SK-N-SH (cell line): ENCODE results near the gene SVIL. TPM values are rescaled to one million over a fixed set of nuclear protein-coding genes. Genes with fewer than 3 reads are reported as not detected.

Experiments used
- CTCF ChIA-PET: fragments of 300-600, 350-600 bp; formaldehyde crosslinking; extraction: SDS; loops from one replicate; lab custom pipeline; 2021; lab: Yijun Ruan, JAX
- POLR2A ChIA-PET: fragments of 350-600 bp; sonication (Branson Sonifier 250); formaldehyde crosslinking; extraction: SDS; loops from one replicate; lab custom pipeline; 2020; ENCODE audit warnings: antibody characterized with exemption, inconsistent platforms; lab: Yijun Ruan, JAX
- DNase-seq: peaks from one replicate; pipeline ENCODE4 v3.0.0; 2012
- H2AFZ ChIP-seq: fragments of 200-600 bp; sonication (generic); 2 replicates; pipeline ENCODE4 v1.8.1; 2016; ENCODE audit warnings: antibody characterized with exemption, mild to moderate bottlenecking, low read depth
- H3F3A ChIP-seq: fragments of 200-600 bp; sonication (generic); replicated peaks from 2 replicates; pipeline ENCODE3; 2016; ENCODE audit warnings: antibody characterized with exemption, mild to moderate bottlenecking; ENCODE audit not compliant: insufficient read depth
- H3K27ac ChIP-seq, 2 experiments: fragments of 200-500 bp in 1 of 2; fragments of 200-600 bp in 1 of 2; sonication (Bioruptor generic) in 1 of 2; sonication (generic), shearing (Covaris generic) in 1 of 2; 2 replicates each; pipeline versions ENCODE4 v1.5.1 to v1.6.1; 2014 to 2016; ENCODE audit warnings: low read depth in 2 of 2, inconsistent platforms in 1 of 2, low read length in 1 of 2, mild to moderate bottlenecking in 1 of 2, mixed read lengths in 1 of 2
- H3K27me3 ChIP-seq: fragments of 200-600 bp; sonication (generic), shearing (Covaris generic); 2 replicates; pipeline ENCODE4 v1.6.1; 2016; ENCODE audit warnings: mixed run types; ENCODE audit not compliant: insufficient read depth
- H3K36me3 ChIP-seq, 2 experiments: fragments of 200-500 bp in 1 of 2; fragments of 200-600 bp in 1 of 2; sonication (Bioruptor generic) in 1 of 2; sonication (generic) in 1 of 2; replicated peaks in 1 of 2; 2 replicates each; pipeline versions ENCODE3 to v1.5.1; 2014 to 2016; ENCODE audit warnings: low read length in 1 of 2, mild to moderate bottlenecking in 1 of 2; ENCODE audit not compliant: insufficient read depth in 2 of 2, control insufficient read depth in 1 of 2
- H3K4me1 ChIP-seq, 2 experiments: fragments of 200-500 bp in 1 of 2; fragments of 200-600 bp in 1 of 2; sonication (Bioruptor generic) in 1 of 2; sonication (generic), shearing (Covaris generic) in 1 of 2; 2 replicates each; pipeline versions ENCODE4 v1.5.1 to v1.6.1; 2014 to 2016; ENCODE audit warnings: low read depth in 1 of 2, low read length in 1 of 2, mixed run types in 1 of 2; ENCODE audit not compliant: insufficient read depth in 2 of 2, control insufficient read depth in 1 of 2
- H3K4me2 ChIP-seq: fragments of 200-600 bp; sonication (generic), shearing (Covaris generic); 2 replicates; pipeline ENCODE4 v1.6.1; 2017; ENCODE audit warnings: mixed run types
- H3K4me3 ChIP-seq, 2 experiments: fragments of 200-500 bp in 1 of 2; fragments of 200-600 bp in 1 of 2; sonication (Bioruptor generic) in 1 of 2; sonication (generic), shearing (Covaris generic) in 1 of 2; 2 replicates each; pipeline versions ENCODE4 v1.5.1 to v1.8.1; 2014 to 2016; ENCODE audit warnings: low read depth in 2 of 2, inconsistent platforms in 1 of 2, low read length in 1 of 2, mild to moderate bottlenecking in 1 of 2, mixed read lengths in 1 of 2, moderate library complexity in 1 of 2
- H3K79me2 ChIP-seq: fragments of 200-600 bp; sonication (generic); 2 replicates; pipeline ENCODE4 v1.8.1; 2017; ENCODE audit warnings: mild to moderate bottlenecking; ENCODE audit not compliant: insufficient read depth
- H3K9ac ChIP-seq: fragments of 200-600 bp; sonication (generic); 2 replicates; pipeline ENCODE4 v1.6.1; 2017; ENCODE audit warnings: mixed run types
- H3K9me2 ChIP-seq: fragments of 200-600 bp; sonication (generic); 2 replicates; pipeline ENCODE4 v1.6.1; 2017; ENCODE audit warnings: mixed run types
- H3K9me3 ChIP-seq: fragments of 200-600 bp; sonication (generic); 2 replicates; pipeline ENCODE4 v1.6.1; 2017; ENCODE audit warnings: mixed run types, mild to moderate bottlenecking, moderate library complexity
- H4K20me1 ChIP-seq: fragments of 200-600 bp; sonication (generic); 2 replicates; pipeline ENCODE4 v1.6.1; 2017; ENCODE audit warnings: mild to moderate bottlenecking, mixed run types; ENCODE audit not compliant: insufficient read depth
- CHD2 ChIP-seq: fragments of 150-350 bp; IDR thresholded peaks from 2 replicates; pipeline ENCODE4 v1.6.1; 2018; ENCODE audit warnings: low read length; ENCODE audit not compliant: partially characterized antibody
- ELF1 ChIP-seq: IDR thresholded peaks from 2 replicates; pipeline ENCODE4 v1.4.0; 2012
- EP300 ChIP-seq, 2 experiments: IDR thresholded peaks; 2 replicates each; pipeline versions ENCODE4 v1.4.0 to v1.6.1; 2012; ENCODE audit warnings: borderline replicate concordance in 1 of 2, low read depth in 1 of 2, low read length in 1 of 2
- EZH2phosphoT487 ChIP-seq: fragments of 200-600 bp; sonication (generic); IDR thresholded peaks from 2 replicates; pipeline ENCODE4 v1.6.1; 2017; ENCODE audit warnings: low read depth, mixed run types, mild to moderate bottlenecking, antibody characterized with exemption, moderate library complexity, borderline replicate concordance
- FOSL2 ChIP-seq: IDR thresholded peaks from 2 replicates; pipeline ENCODE4 v1.4.0; 2012; ENCODE audit warnings: low read depth, mild to moderate bottlenecking, moderate library complexity, borderline replicate concordance
- FOXJ3 ChIP-seq: sonication (generic); formaldehyde crosslinking; IDR thresholded peaks from 2 replicates; pipeline ENCODE4 v1.5.1; 2020; ENCODE audit warnings: mild to moderate bottlenecking, missing genetic modification reagents
- FOXM1 ChIP-seq: IDR thresholded peaks from 2 replicates; pipeline ENCODE4 v1.4.0; 2012; ENCODE audit warnings: low read depth, mild to moderate bottlenecking
- GABPA ChIP-seq: IDR thresholded peaks from 2 replicates; pipeline ENCODE4 v1.4.0; 2012; ENCODE audit warnings: low read depth, mild to moderate bottlenecking
- GATA2 ChIP-seq: sonication (generic); formaldehyde crosslinking; IDR thresholded peaks from 2 replicates; pipeline ENCODE4 v1.5.0; 2020; ENCODE audit warnings: mild to moderate bottlenecking, missing genetic modification reagents
- MAX ChIP-seq: IDR thresholded peaks from 2 replicates; pipeline ENCODE4 v1.4.0; 2012; ENCODE audit warnings: low read depth
- MEF2A ChIP-seq: IDR thresholded peaks from 2 replicates; pipeline ENCODE4 v1.4.0; 2012; ENCODE audit warnings: low read depth, borderline replicate concordance
- PBX3 ChIP-seq: IDR thresholded peaks from 2 replicates; pipeline ENCODE4; 2012
- RAD21 ChIP-seq: IDR thresholded peaks from 2 replicates; pipeline ENCODE4 v1.6.1; 2012; ENCODE audit warnings: mild to moderate bottlenecking, low read length
- RXRA ChIP-seq: IDR thresholded peaks from 2 replicates; pipeline ENCODE4 v1.4.0; 2012; ENCODE audit warnings: low read depth, mild to moderate bottlenecking, borderline replicate concordance
- SMC3 ChIP-seq: IDR thresholded peaks from 2 replicates; pipeline ENCODE4 v1.6.1; 2012; ENCODE audit warnings: low read depth, low read length, improper control_type of control experiment
- TAF1 ChIP-seq: IDR thresholded peaks from 2 replicates; pipeline ENCODE4 v1.6.1; 2012; ENCODE audit warnings: low read depth, mild to moderate bottlenecking, low read length, moderate library complexity, borderline replicate concordance
- TCF12 ChIP-seq: IDR thresholded peaks from 2 replicates; pipeline ENCODE4 v1.4.0; 2012
- TEAD4 ChIP-seq: IDR thresholded peaks from 2 replicates; pipeline ENCODE4 v1.4.0; 2012; ENCODE audit warnings: mild to moderate bottlenecking, borderline replicate concordance; ENCODE audit not compliant: insufficient read depth
- USF2 ChIP-seq: fragments of 150-350 bp; IDR thresholded peaks from 2 replicates; pipeline ENCODE4 v1.6.1; 2017; ENCODE audit warnings: antibody characterized with exemption, low read length, low read depth, borderline replicate concordance
- YY1 ChIP-seq: IDR thresholded peaks from 2 replicates; pipeline ENCODE4 v1.4.0; 2012; ENCODE audit warnings: low read depth, mild to moderate bottlenecking
- WGBS: methylation state at CpG from one replicate; pipeline ENCODE4 v1.1.6; 2017; ENCODE audit warnings: low lambda C conversion rate; 5-methylcytosine and 5-hydroxymethylcytosine counted together
- polyA plus RNA-seq, 3 experiments: library from polyadenylated mRNA; depleted of rRNA; stranded (reverse); fragments of >200 nt; gene quantifications; 2 replicates each; pipeline ENCODE4 v1.2.3, GENCODE V29; 2012

The SVIL gene
- polyA plus RNA-seq, 1 of the 3 experiments (the other 2 are of a cell fraction) = 48.7 TPM

GRCh38 chr10:29649561-29650551 is 15.1 kb upstream of the SVIL start (continued):
- TF ChIP-seq MAX = no peak
- TF ChIP-seq ELF1 = no peak
- TF ChIP-seq TAF1 = no peak
- TF ChIP-seq EZH2phosphoT487 = no peak
- TF ChIP-seq GABPA = no peak
- TF ChIP-seq SMC3 = no peak
- no peak for TF ChIP-seq MEF2A

GRCh38 chr10:29648983-29649268 is 14.2 kb upstream of the SVIL start:
- Histone ChIP-seq H3F3A (peaks cover 57% of the 10 kb centered on the region), H3K27me3 (no peaks in the 10 kb centered on the region), H3K4me1 (peaks cover 20 to 62% of the 10 kb centered on the region in 2 experiments; a peak in 3 of 4 replicates), H4K20me1 (no peaks in the 10 kb centered on the region; the same call in 1 of the 2 replicates), H3K79me2 (peaks cover 53% of the 10 kb centered on the region), H3K9me2 (no peaks in the 10 kb centered on the region), H2AFZ (no peak overlapping the region), H3K4me3 (no peak overlapping the region), H3K36me3 (peaks cover 0 to 36% of the 10 kb centered on the region in 2 experiments), H3K9ac (no peak overlapping the region), H3K27ac (peak overlapping the region; percentile 89 to 97; a peak in 3 of 4 replicates), H3K4me2 (peak overlapping the region; percentile 66; the same call in 1 of the 2 replicates), H3K9me3 (no peaks in the 10 kb centered on the region)
- POLR2A ChIA-PET = no interaction called here
- CTCF ChIA-PET = no interaction called here
- DNase-seq = no peak
- 78% methylated on average over 1 of the region's 1 CpG for WGBS
- TF ChIP-seq USF2 = no peak

- no peaks in the 10 kb centered on the region for H3K9me2 ChIP-seq
- DNase-seq = no peak
- CTCF ChIA-PET = no interaction called here
- H3K36me3 ChIP-seq = peaks cover 0 to 33% of the 10 kb centered on the region in 2 experiments
- peak overlapping the region in 1 of 2 experiments; percentile 43; a peak in 2 of 4 replicates for H3K4me3 ChIP-seq
- 27% methylated on average over 9 of the region's 9 CpGs for WGBS
- no peak overlapping the region for H2AFZ ChIP-seq
- H3K79me2 ChIP-seq = peaks cover 58% of the 10 kb centered on the region
- POLR2A ChIA-PET = no interaction called here
- H3K4me2 ChIP-seq = peak overlapping the region; percentile 66
- no peaks in the 10 kb centered on the region for H3K27me3 ChIP-seq
- H3K9me3 ChIP-seq = no peaks in the 10 kb centered on the region
- H3K27ac ChIP-seq = peak overlapping the region; percentile 89 to 97
- H3F3A ChIP-seq = peaks cover 54% of the 10 kb centered on the region
- peak overlapping the region; percentile 64; the same call in 1 of the 2 replicates for H3K9ac ChIP-seq
- no peaks in the 10 kb centered on the region; the same call in 1 of the 2 replicates for H4K20me1 ChIP-seq
- H3K4me1 ChIP-seq = peaks cover 20 to 68% of the 10 kb centered on the region in 2 experiments; a peak in 3 of 4 replicates
- TF ChIP-seq TCF12 = peak; percentile 77
- TF ChIP-seq EZH2phosphoT487 = no peak
- TF ChIP-seq FOSL2 = no peak; the same call in 1 of the 2 replicates
- no peak; a peak in 1 of 4 replicates for TF ChIP-seq EP300 (IDR thresholded peaks at IDR 0.05; ENCODE audit: borderline replicate concordance in 1 of 2, low read depth in 1 of 2, low read length in 1 of 2)
- no peak for TF ChIP-seq FOXM1
- no peak for TF ChIP-seq TEAD4
- no peak for TF ChIP-seq GATA2 (CRISPR knock-in tag)
- no peak for TF ChIP-seq CHD2
- TF ChIP-seq YY1 = no peak
- TF ChIP-seq FOXJ3 = no peak
- TF ChIP-seq PBX3 = peak; percentile 67
- TF ChIP-seq MAX = no peak
- TF ChIP-seq SMC3 = no peak
- TF ChIP-seq ELF1 = no peak
- no peak for TF ChIP-seq RAD21
- 0 out of 2 replicates have a peak, but pooled peaks have one; percentile 9 for TF ChIP-seq RXRA
Measured at GRCh38 chr10:29648114-29648982, 13.6 kb upstream of the SVIL start.
